Measurements from ENCODE around the gene ZNF814.
"Not testable (repeated sequence)": the region's sequence is repeated elsewhere in the genome, so short reads cannot be mapped to it uniquely, and the experiment has no call there.

ZNF814 gene

GRCh38 chr19:57815247-57816075, 73.4 kb downstream of the ZNF814 start:
- no peak for DNase-seq

- DNase-seq: peak; percentile 86
These were observed 74.2 kb downstream of the ZNF814 start, which contains the start of gene ZNF552 for GRCh38 chr19:57814505-57815246. ZNF552 (minus strand) TSS chr19:57814913; CDS start chr19:57814743, 170 bp downstream.

- no peak for DNase-seq
These were observed 74.8 kb downstream of the ZNF814 start for GRCh38 chr19:57813919-57814504.

- not testable (repeated sequence) for DNase-seq
These were observed 75.6 kb downstream of the ZNF814 start for GRCh38 chr19:57812975-57813820.

GRCh38 chr19:57812226-57812625, 76.6 kb downstream of the ZNF814 start:
- DNase-seq: no peak

GRCh38 chr19:57810410-57811295, 78.2 kb downstream of the ZNF814 start:
- not testable (repeated sequence) for DNase-seq

GRCh38 chr19:57807541-57807940, 81.3 kb downstream of the ZNF814 start:
- no peak for DNase-seq

- no peak for DNase-seq
These were observed 85.1 kb downstream of the ZNF814 start for GRCh38 chr19:57803594-57804325.

GRCh38 chr19:57803265-57803593, 85.6 kb downstream of the ZNF814 start:
- no peak for DNase-seq

- DNase-seq: no peak
These were observed 86.6 kb downstream of the ZNF814 start for GRCh38 chr19:57802269-57802668.

GRCh38 chr19:57800696-57801095, 88.1 kb downstream of the ZNF814 start:
- DNase-seq: no peak
